HEK293T (cell line): ENCODE results near the gene SLAMF9.

Experiments used
- BHLHE40 ChIP-seq: fragments of 450-650 bp; IDR thresholded peaks from 2 replicates; pipeline ENCODE4 v1.6.1; 2016; ENCODE audit warnings: mild to moderate bottlenecking, moderate library complexity, borderline replicate concordance
- CTBP1 ChIP-seq: fragments of 450-650 bp; IDR thresholded peaks from 2 replicates; pipeline ENCODE4 v1.6.1; 2016; ENCODE audit warnings: borderline replicate concordance
- ELF4 ChIP-seq: fragments of 450-650 bp; IDR thresholded peaks from 2 replicates; pipeline ENCODE4 v1.6.1; 2017; ENCODE audit warnings: antibody characterized with exemption
- FOXA1 ChIP-seq: fragments of 450-650 bp; IDR thresholded peaks from 2 replicates; pipeline ENCODE4 v1.6.1; 2016; ENCODE audit warnings: mild to moderate bottlenecking
- FOXK2 ChIP-seq: fragments of 450-650 bp; IDR thresholded peaks from 2 replicates; pipeline ENCODE4 v1.6.1; 2016; ENCODE audit warnings: mild to moderate bottlenecking
- FOXM1 ChIP-seq: fragments of 450-650 bp; IDR thresholded peaks from 2 replicates; pipeline ENCODE4 v1.6.1; 2017; ENCODE audit warnings: mild to moderate bottlenecking, borderline replicate concordance
- NFRKB ChIP-seq: fragments of 450-650 bp; IDR thresholded peaks from 2 replicates; pipeline ENCODE4 v1.6.1; 2016; ENCODE audit warnings: mild to moderate bottlenecking, moderate library complexity
- SP1 ChIP-seq: fragments of 450-650 bp; IDR thresholded peaks from 2 replicates; pipeline ENCODE4 v1.6.1; 2017
- SUZ12 ChIP-seq: fragments of 450-650 bp; IDR thresholded peaks from 2 replicates; pipeline ENCODE4 v1.6.1; 2016; ENCODE audit warnings: mild to moderate bottlenecking
- TF ChIP-seq, protein P1 (sequence below): fragments of 450-650 bp; IDR thresholded peaks from 2 replicates; pipeline ENCODE4 v1.6.1; 2016

GRCh38 chr1:159919236-159919865 lies 34.7 kb downstream of the SLAMF9 start:
- no peak for TF ChIP-seq SP1
- no peak for TF ChIP-seq FOXM1
- TF ChIP-seq CTBP1 = no peak
- no peak for TF ChIP-seq FOXK2
- no peak for TF ChIP-seq BHLHE40
- TF ChIP-seq, protein P1, sequence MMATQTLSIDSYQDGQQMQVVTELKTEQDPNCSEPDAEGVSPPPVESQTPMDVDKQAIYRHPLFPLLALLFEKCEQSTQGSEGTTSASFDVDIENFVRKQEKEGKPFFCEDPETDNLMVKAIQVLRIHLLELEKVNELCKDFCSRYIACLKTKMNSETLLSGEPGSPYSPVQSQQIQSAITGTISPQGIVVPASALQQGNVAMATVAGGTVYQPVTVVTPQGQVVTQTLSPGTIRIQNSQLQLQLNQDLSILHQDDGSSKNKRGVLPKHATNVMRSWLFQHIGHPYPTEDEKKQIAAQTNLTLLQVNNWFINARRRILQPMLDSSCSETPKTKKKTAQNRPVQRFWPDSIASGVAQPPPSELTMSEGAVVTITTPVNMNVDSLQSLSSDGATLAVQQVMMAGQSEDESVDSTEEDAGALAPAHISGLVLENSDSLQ = no peak
- TF ChIP-seq ELF4 = no peak
- no peak for TF ChIP-seq NFRKB
- no peak for TF ChIP-seq FOXA1
- no peak for TF ChIP-seq SUZ12
